SK-N-SH (cell line): ENCODE results near the gene PRDM11. TPM values are rescaled to one million over a fixed set of nuclear protein-coding genes. Genes with fewer than 3 reads are reported as not detected.

Experiments
- CTCF ChIA-PET: fragments of 300-600, 350-600 bp; formaldehyde crosslinking; extraction: SDS; loops from one replicate; lab custom pipeline; 2021; lab: Yijun Ruan, JAX
- POLR2A ChIA-PET: fragments of 350-600 bp; sonication (Branson Sonifier 250); formaldehyde crosslinking; extraction: SDS; loops from one replicate; lab custom pipeline; 2020; ENCODE audit warnings: antibody characterized with exemption, inconsistent platforms; lab: Yijun Ruan, JAX
- DNase-seq: peaks from one replicate; pipeline ENCODE4 v3.0.0; 2012
- H2AFZ ChIP-seq: fragments of 200-600 bp; sonication (generic); 2 replicates; pipeline ENCODE4 v1.8.1; 2016; ENCODE audit warnings: antibody characterized with exemption, mild to moderate bottlenecking, low read depth
- H3F3A ChIP-seq: fragments of 200-600 bp; sonication (generic); replicated peaks from 2 replicates; pipeline ENCODE3; 2016; ENCODE audit warnings: antibody characterized with exemption, mild to moderate bottlenecking; ENCODE audit not compliant: insufficient read depth
- H3K27ac ChIP-seq, 2 experiments: fragments of 200-500 bp in 1 of 2; fragments of 200-600 bp in 1 of 2; sonication (Bioruptor generic) in 1 of 2; sonication (generic), shearing (Covaris generic) in 1 of 2; 2 replicates each; pipeline versions ENCODE4 v1.5.1 to v1.6.1; 2014 to 2016; ENCODE audit warnings: low read depth in 2 of 2, inconsistent platforms in 1 of 2, low read length in 1 of 2, mild to moderate bottlenecking in 1 of 2, mixed read lengths in 1 of 2
- H3K27me3 ChIP-seq: fragments of 200-600 bp; sonication (generic), shearing (Covaris generic); 2 replicates; pipeline ENCODE4 v1.6.1; 2016; ENCODE audit warnings: mixed run types; ENCODE audit not compliant: insufficient read depth
- H3K36me3 ChIP-seq, 2 experiments: fragments of 200-500 bp in 1 of 2; fragments of 200-600 bp in 1 of 2; sonication (Bioruptor generic) in 1 of 2; sonication (generic) in 1 of 2; replicated peaks in 1 of 2; 2 replicates each; pipeline versions ENCODE3 to v1.5.1; 2014 to 2016; ENCODE audit warnings: low read length in 1 of 2, mild to moderate bottlenecking in 1 of 2; ENCODE audit not compliant: insufficient read depth in 2 of 2, control insufficient read depth in 1 of 2
- H3K4me1 ChIP-seq, 2 experiments: fragments of 200-500 bp in 1 of 2; fragments of 200-600 bp in 1 of 2; sonication (Bioruptor generic) in 1 of 2; sonication (generic), shearing (Covaris generic) in 1 of 2; 2 replicates each; pipeline versions ENCODE4 v1.5.1 to v1.6.1; 2014 to 2016; ENCODE audit warnings: low read depth in 1 of 2, low read length in 1 of 2, mixed run types in 1 of 2; ENCODE audit not compliant: insufficient read depth in 2 of 2, control insufficient read depth in 1 of 2
- H3K4me2 ChIP-seq: fragments of 200-600 bp; sonication (generic), shearing (Covaris generic); 2 replicates; pipeline ENCODE4 v1.6.1; 2017; ENCODE audit warnings: mixed run types
- H3K4me3 ChIP-seq, 2 experiments: fragments of 200-500 bp in 1 of 2; fragments of 200-600 bp in 1 of 2; sonication (Bioruptor generic) in 1 of 2; sonication (generic), shearing (Covaris generic) in 1 of 2; 2 replicates each; pipeline versions ENCODE4 v1.5.1 to v1.8.1; 2014 to 2016; ENCODE audit warnings: low read depth in 2 of 2, inconsistent platforms in 1 of 2, low read length in 1 of 2, mild to moderate bottlenecking in 1 of 2, mixed read lengths in 1 of 2, moderate library complexity in 1 of 2
- H3K79me2 ChIP-seq: fragments of 200-600 bp; sonication (generic); 2 replicates; pipeline ENCODE4 v1.8.1; 2017; ENCODE audit warnings: mild to moderate bottlenecking; ENCODE audit not compliant: insufficient read depth
- H3K9ac ChIP-seq: fragments of 200-600 bp; sonication (generic); 2 replicates; pipeline ENCODE4 v1.6.1; 2017; ENCODE audit warnings: mixed run types
- H3K9me2 ChIP-seq: fragments of 200-600 bp; sonication (generic); 2 replicates; pipeline ENCODE4 v1.6.1; 2017; ENCODE audit warnings: mixed run types
- H3K9me3 ChIP-seq: fragments of 200-600 bp; sonication (generic); 2 replicates; pipeline ENCODE4 v1.6.1; 2017; ENCODE audit warnings: mixed run types, mild to moderate bottlenecking, moderate library complexity
- H4K20me1 ChIP-seq: fragments of 200-600 bp; sonication (generic); 2 replicates; pipeline ENCODE4 v1.6.1; 2017; ENCODE audit warnings: mild to moderate bottlenecking, mixed run types; ENCODE audit not compliant: insufficient read depth
- CHD2 ChIP-seq: fragments of 150-350 bp; IDR thresholded peaks from 2 replicates; pipeline ENCODE4 v1.6.1; 2018; ENCODE audit warnings: low read length; ENCODE audit not compliant: partially characterized antibody
- ELF1 ChIP-seq: IDR thresholded peaks from 2 replicates; pipeline ENCODE4 v1.4.0; 2012
- EZH2phosphoT487 ChIP-seq: fragments of 200-600 bp; sonication (generic); IDR thresholded peaks from 2 replicates; pipeline ENCODE4 v1.6.1; 2017; ENCODE audit warnings: low read depth, mixed run types, mild to moderate bottlenecking, antibody characterized with exemption, moderate library complexity, borderline replicate concordance
- GATA2 ChIP-seq: sonication (generic); formaldehyde crosslinking; IDR thresholded peaks from 2 replicates; pipeline ENCODE4 v1.5.0; 2020; ENCODE audit warnings: mild to moderate bottlenecking, missing genetic modification reagents
- NFIC ChIP-seq: IDR thresholded peaks from 2 replicates; pipeline ENCODE4 v1.4.0; 2012; ENCODE audit warnings: borderline replicate concordance
- RXRA ChIP-seq: IDR thresholded peaks from 2 replicates; pipeline ENCODE4 v1.4.0; 2012; ENCODE audit warnings: low read depth, mild to moderate bottlenecking, borderline replicate concordance
- SIN3A ChIP-seq: IDR thresholded peaks from 2 replicates; pipeline ENCODE4 v1.6.1; 2012; ENCODE audit warnings: low read depth, mild to moderate bottlenecking, low read length, moderate library complexity, borderline replicate concordance
- SMC3 ChIP-seq: IDR thresholded peaks from 2 replicates; pipeline ENCODE4 v1.6.1; 2012; ENCODE audit warnings: low read depth, low read length, improper control_type of control experiment
- whole genome bisulfite sequencing: methylation state at CpG from one replicate; pipeline ENCODE4 v1.1.6; 2017; ENCODE audit warnings: low lambda C conversion rate; 5-methylcytosine and 5-hydroxymethylcytosine counted together
- polyA plus RNA-seq, 3 experiments: library from polyadenylated mRNA; depleted of rRNA; stranded (reverse); fragments of >200 nt; gene quantifications; 2 replicates each; pipeline ENCODE4 v1.2.3, GENCODE V29; 2012
- TF ChIP-seq, protein P1 (sequence below): fragments of 200-600 bp; sonication (generic); IDR thresholded peaks from 2 replicates; pipeline ENCODE4 v1.6.1; 2017; ENCODE audit warnings: antibody characterized with exemption, mild to moderate bottlenecking, moderate library complexity
- TF ChIP-seq, protein P2 (sequence below): IDR thresholded peaks from 2 replicates; pipeline ENCODE4 v1.4.0; 2012; ENCODE audit warnings: low read depth
- TF ChIP-seq, protein P3 (sequence below): IDR thresholded peaks from 2 replicates; pipeline ENCODE4 v1.4.0; 2012; ENCODE audit warnings: low read depth, borderline replicate concordance

PRDM11 gene
- polyA plus RNA-seq, 1 of the 3 experiments (the other 2 are of a cell fraction): 4.5 TPM

DNA sequence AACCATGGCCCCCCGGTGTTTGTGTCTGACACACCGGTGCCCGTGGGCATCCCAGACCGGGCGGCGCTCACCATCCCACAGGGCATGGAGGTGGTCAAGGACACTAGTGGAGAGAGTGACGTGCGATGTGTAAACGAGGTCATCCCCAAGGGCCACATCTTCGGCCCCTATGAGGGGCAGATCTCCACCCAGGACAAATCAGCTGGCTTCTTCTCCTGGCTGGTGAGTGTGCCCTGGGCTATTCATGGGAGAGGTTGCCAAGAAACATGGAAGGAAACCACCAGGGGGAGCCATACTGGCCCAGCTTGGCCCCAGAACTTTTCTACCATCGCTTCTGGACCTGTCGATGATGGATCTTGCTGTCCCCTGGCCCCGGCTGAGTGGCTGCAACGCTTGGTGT, 36.5 kb downstream of the PRDM11 start:
- no peak for TF ChIP-seq GATA2
- TF ChIP-seq, protein P1, sequence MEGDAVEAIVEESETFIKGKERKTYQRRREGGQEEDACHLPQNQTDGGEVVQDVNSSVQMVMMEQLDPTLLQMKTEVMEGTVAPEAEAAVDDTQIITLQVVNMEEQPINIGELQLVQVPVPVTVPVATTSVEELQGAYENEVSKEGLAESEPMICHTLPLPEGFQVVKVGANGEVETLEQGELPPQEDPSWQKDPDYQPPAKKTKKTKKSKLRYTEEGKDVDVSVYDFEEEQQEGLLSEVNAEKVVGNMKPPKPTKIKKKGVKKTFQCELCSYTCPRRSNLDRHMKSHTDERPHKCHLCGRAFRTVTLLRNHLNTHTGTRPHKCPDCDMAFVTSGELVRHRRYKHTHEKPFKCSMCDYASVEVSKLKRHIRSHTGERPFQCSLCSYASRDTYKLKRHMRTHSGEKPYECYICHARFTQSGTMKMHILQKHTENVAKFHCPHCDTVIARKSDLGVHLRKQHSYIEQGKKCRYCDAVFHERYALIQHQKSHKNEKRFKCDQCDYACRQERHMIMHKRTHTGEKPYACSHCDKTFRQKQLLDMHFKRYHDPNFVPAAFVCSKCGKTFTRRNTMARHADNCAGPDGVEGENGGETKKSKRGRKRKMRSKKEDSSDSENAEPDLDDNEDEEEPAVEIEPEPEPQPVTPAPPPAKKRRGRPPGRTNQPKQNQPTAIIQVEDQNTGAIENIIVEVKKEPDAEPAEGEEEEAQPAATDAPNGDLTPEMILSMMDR: peak; percentile 61
- TF ChIP-seq RXRA: no peak
- TF ChIP-seq SIN3A: no peak
- TF ChIP-seq SMC3: 0 out of 2 replicates have a peak, but pooled peaks have one; percentile 8
- TF ChIP-seq, protein P2, sequence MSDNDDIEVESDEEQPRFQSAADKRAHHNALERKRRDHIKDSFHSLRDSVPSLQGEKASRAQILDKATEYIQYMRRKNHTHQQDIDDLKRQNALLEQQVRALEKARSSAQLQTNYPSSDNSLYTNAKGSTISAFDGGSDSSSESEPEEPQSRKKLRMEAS: no peak
- peak; percentile 32; the same call in 1 of the 2 replicates for TF ChIP-seq NFIC
- TF ChIP-seq, protein P3, sequence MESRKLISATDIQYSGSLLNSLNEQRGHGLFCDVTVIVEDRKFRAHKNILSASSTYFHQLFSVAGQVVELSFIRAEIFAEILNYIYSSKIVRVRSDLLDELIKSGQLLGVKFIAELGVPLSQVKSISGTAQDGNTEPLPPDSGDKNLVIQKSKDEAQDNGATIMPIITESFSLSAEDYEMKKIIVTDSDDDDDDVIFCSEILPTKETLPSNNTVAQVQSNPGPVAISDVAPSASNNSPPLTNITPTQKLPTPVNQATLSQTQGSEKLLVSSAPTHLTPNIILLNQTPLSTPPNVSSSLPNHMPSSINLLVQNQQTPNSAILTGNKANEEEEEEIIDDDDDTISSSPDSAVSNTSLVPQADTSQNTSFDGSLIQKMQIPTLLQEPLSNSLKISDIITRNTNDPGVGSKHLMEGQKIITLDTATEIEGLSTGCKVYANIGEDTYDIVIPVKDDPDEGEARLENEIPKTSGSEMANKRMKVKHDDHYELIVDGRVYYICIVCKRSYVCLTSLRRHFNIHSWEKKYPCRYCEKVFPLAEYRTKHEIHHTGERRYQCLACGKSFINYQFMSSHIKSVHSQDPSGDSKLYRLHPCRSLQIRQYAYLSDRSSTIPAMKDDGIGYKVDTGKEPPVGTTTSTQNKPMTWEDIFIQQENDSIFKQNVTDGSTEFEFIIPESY: no peak
- no peak overlapping the region for H3K27ac ChIP-seq
- ChIA-PET POLR2A (no interaction called here), CTCF (interaction anchor here (0.9 to 2.4 kb wide), 10 partner anchors 8 to 246 kb away, joined by 3 to 10 read pairs (median 4); no protein-coding TSS in a partner anchor)
- H2AFZ ChIP-seq: no peak overlapping the region
- 91% methylated on average over 10 of the region's 14 CpGs for WGBS
- no peak overlapping the region for H3K4me2 ChIP-seq
- H3K4me3 ChIP-seq: no peak overlapping the region
- no peak overlapping the region for H3K9ac ChIP-seq
- H3K9me2 ChIP-seq: no peaks in the 10 kb centered on the region
- peak; percentile 46 for DNase-seq
- no peaks in the 10 kb centered on the region for H3K79me2 ChIP-seq
- H4K20me1 ChIP-seq: no peaks in the 10 kb centered on the region
- peaks cover 3 to 4% of the 10 kb centered on the region in 2 experiments for H3K36me3 ChIP-seq
- peaks cover 7% of the 10 kb centered on the region for H3F3A ChIP-seq
- H3K27me3 ChIP-seq: no peaks in the 10 kb centered on the region
- peaks cover 7 to 13% of the 10 kb centered on the region in 2 experiments; a peak in 2 of 4 replicates for H3K4me1 ChIP-seq
- no peaks in the 10 kb centered on the region for H3K9me3 ChIP-seq

DNA sequence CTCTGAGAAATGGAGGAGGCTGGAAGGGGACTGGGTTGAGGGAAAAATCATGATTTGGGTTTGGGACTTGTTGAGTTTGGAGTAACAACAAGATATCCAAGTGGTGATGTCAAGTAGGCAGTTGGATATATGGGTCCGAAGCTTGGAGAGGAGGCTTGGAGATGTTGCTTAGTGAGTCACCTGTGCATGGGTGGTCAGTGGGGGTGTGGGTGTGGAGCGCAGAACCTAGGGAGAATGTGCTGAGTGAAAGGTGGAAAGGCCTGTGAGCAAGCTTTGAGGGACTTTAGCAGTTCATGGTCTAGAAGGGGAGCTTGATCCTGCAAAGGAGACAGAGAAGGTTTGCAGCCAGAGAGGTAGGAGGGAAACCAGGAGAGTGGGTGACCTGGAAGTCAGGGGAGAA, 38.2 kb downstream of the PRDM11 start:
- H3K79me2 ChIP-seq: no peaks in the 10 kb centered on the region
- DNase-seq: no peak
- no peak overlapping the region for H3K9ac ChIP-seq
- H3F3A ChIP-seq: peaks cover 5% of the 10 kb centered on the region
- H3K36me3 ChIP-seq: peaks cover 3 to 9% of the 10 kb centered on the region in 2 experiments
- H3K4me2 ChIP-seq: no peak overlapping the region
- no peaks in the 10 kb centered on the region for H3K27me3 ChIP-seq
- TF ChIP-seq ELF1 (no peak), CHD2 (no peak), EZH2phosphoT487 (no peak)
- TF ChIP-seq, protein P1: no peak
- no peak overlapping the region for H2AFZ ChIP-seq
- H4K20me1 ChIP-seq: no peaks in the 10 kb centered on the region
- H3K4me3 ChIP-seq: no peak overlapping the region
- 97% methylated on average over 2 of the region's 2 CpGs for WGBS
- H3K27ac ChIP-seq: no peak overlapping the region
- H3K9me3 ChIP-seq: no peaks in the 10 kb centered on the region
- ChIA-PET POLR2A (no interaction called here), CTCF (interaction anchor here (1.0 to 2.4 kb wide), 6 partner anchors 9 to 74 kb away, joined by 4 to 10 read pairs (median 6); no protein-coding TSS in a partner anchor)
- H3K9me2 ChIP-seq: no peaks in the 10 kb centered on the region
- peaks cover 5 to 10% of the 10 kb centered on the region in 2 experiments; a peak in 2 of 4 replicates for H3K4me1 ChIP-seq
